ENCODE data around the gene ACTA1. TPM values are rescaled to one million over a fixed set of nuclear protein-coding genes. Genes with fewer than 3 reads are reported as not detected.
"Not testable (repeated sequence)": the region's sequence is repeated elsewhere in the genome, so short reads cannot be mapped to it uniquely, and the experiment has no call there.

The ACTA1 gene
- total RNA-seq, 2 donors from 2014 or later, result not detected

- not testable (repeated sequence) for DNase-seq; H3K4me1 Mint-ChIP-seq; ATAC-seq; H3K36me3 Mint-ChIP-seq (ENCODE audit: low read depth); H3K9me3 ChIP-seq (ENCODE audit: control insufficient read depth, low read length, poor library complexity, severe bottlenecking); H3K4me3 Mint-ChIP-seq; H3K27ac Mint-ChIP-seq
- H3K27me3 Mint-ChIP-seq, result peaks cover 61% of the 10 kb centered on the region
Measured at GRCh38 chr1:229394517-229394916, 39.4 kb downstream of the ACTA1 start.

DNA sequence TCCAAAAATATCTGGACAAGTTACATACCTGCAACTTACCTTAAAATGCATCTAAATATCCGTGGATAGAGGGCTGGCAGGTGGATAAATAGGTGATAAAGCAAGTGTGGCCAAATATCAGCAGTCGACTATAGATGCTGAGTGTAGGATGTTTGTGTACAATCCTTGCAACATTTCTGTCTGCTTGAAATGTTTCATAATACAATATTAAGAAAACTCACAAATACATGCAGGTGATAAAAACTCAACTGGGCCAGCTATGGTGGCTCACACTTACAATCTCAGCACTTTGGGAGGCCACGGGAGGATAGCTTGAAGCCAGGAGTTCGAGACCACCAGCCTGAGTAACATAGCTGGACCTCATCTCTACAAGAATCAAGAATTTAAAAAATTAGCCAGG is 41.0 kb downstream of the ACTA1 start:
- Mint-ChIP-seq H3K27me3 (peaks cover 51% of the 10 kb centered on the region), H3K36me3 (ENCODE audit: low read depth) (peaks cover 3% of the 10 kb centered on the region), H3K27ac (no peak overlapping the region), H3K4me1 (peaks cover 2% of the 10 kb centered on the region), H3K4me3 (no peak overlapping the region)
- DNase-seq (no peak), ATAC-seq (no peak)
- H3K9me3 ChIP-seq (ENCODE audit: control insufficient read depth, low read length, poor library complexity, severe bottlenecking), result no peaks in the 10 kb centered on the region

- H3K27ac Mint-ChIP-seq, result no peak overlapping the region
- no peak overlapping the region for H3K4me3 Mint-ChIP-seq
- H3K9me3 ChIP-seq (ENCODE audit: control insufficient read depth, low read length, poor library complexity, severe bottlenecking), result no peaks in the 10 kb centered on the region
- H3K36me3 Mint-ChIP-seq (ENCODE audit: low read depth), result peaks cover 3% of the 10 kb centered on the region
- ATAC-seq (no peak), DNase-seq (no peak)
- peaks cover 46% of the 10 kb centered on the region for H3K27me3 Mint-ChIP-seq
- peaks cover 3% of the 10 kb centered on the region for H3K4me1 Mint-ChIP-seq
Measured at GRCh38 chr1:229390130-229390529, 43.8 kb downstream of the ACTA1 start.

- no peak overlapping the region for H3K27ac Mint-ChIP-seq
- H3K36me3 Mint-ChIP-seq (ENCODE audit: low read depth), result peaks cover 2% of the 10 kb centered on the region
- peaks cover 3% of the 10 kb centered on the region for H3K4me1 Mint-ChIP-seq
- H3K27me3 Mint-ChIP-seq, result peaks cover 45% of the 10 kb centered on the region
- no peaks in the 10 kb centered on the region for H3K9me3 ChIP-seq (ENCODE audit: control insufficient read depth, low read length, poor library complexity, severe bottlenecking)
- no peak for DNase-seq
- ATAC-seq, result no peak
- H3K4me3 Mint-ChIP-seq, result no peak overlapping the region
Measured at GRCh38 chr1:229388897-229389580, 44.9 kb downstream of the ACTA1 start.

DNA sequence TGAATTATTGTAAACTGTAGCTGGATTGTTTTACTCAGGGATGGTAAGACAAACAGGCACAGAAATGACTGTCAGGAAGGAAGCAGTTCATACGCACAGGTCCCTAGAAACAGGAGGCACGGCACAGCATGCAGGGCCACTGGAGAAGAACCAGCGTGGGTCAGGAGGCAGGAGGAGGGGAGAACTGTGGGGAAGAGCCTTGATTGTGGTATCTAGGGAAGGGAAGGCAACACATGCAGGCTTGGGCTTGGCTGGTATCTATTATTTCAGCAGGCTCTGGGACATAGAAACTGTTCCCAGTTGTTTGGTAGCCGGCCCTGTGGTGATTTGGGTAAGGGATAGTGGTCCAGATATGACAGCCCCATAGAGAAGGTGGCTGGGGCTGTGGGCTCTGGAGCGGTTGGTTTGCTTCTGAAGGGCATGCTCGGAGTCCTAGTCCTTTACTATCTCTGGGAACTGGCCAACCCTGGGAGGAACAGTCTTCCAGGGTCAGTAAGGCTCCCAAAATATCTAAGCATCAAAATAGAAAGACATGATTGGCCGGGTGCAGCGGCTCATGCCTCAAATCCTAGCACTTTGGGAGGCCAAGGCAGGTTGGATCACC is 47.9 kb downstream of the ACTA1 start:
- ATAC-seq (no peak), DNase-seq (no peak)
- Mint-ChIP-seq H3K27ac (no peak overlapping the region), H3K4me1 (peaks cover 3% of the 10 kb centered on the region), H3K4me3 (no peak overlapping the region), H3K27me3 (peaks cover 35% of the 10 kb centered on the region), H3K36me3 (ENCODE audit: low read depth) (no peaks in the 10 kb centered on the region)
- H3K9me3 ChIP-seq (ENCODE audit: control insufficient read depth, low read length, poor library complexity, severe bottlenecking), result no peaks in the 10 kb centered on the region

DNA sequence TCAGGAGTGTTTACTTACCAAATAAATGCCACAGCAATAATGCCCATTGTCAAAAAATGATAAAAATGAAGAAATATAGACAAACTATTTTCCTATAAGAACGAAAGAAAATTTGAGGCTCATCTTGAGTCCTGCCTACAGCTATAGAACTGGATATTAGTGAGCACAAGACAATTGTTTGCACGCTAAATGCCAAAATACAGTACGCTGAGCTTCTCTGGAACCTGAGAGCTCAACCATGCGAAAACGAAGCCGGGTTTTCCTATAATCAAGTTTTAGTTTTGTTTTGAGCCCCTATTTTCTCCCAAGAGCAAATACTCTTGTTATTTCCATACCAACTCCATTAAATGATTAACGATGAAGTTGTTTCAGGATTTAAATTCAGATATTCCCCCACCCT is 49.1 kb downstream of the ACTA1 start:
- ATAC-seq, result no peak
- H3K27ac Mint-ChIP-seq, result no peak overlapping the region
- no peaks in the 10 kb centered on the region for H3K36me3 Mint-ChIP-seq (ENCODE audit: low read depth)
- no peak for DNase-seq
- no peaks in the 10 kb centered on the region for H3K9me3 ChIP-seq (ENCODE audit: control insufficient read depth, low read length, poor library complexity, severe bottlenecking)
- peaks cover 3% of the 10 kb centered on the region for H3K4me1 Mint-ChIP-seq
- no peak overlapping the region for H3K4me3 Mint-ChIP-seq
- peaks cover 36% of the 10 kb centered on the region for H3K27me3 Mint-ChIP-seq

GRCh38 chr1:229383961-229384360 is 49.9 kb downstream of the ACTA1 start:
- H3K4me3 Mint-ChIP-seq, result no peak overlapping the region
- no peaks in the 10 kb centered on the region for H3K9me3 ChIP-seq (ENCODE audit: control insufficient read depth, low read length, poor library complexity, severe bottlenecking)
- peaks cover 41% of the 10 kb centered on the region for H3K27me3 Mint-ChIP-seq
- peaks cover 3% of the 10 kb centered on the region for H3K4me1 Mint-ChIP-seq
- DNase-seq (no peak), ATAC-seq (no peak)
- no peaks in the 10 kb centered on the region for H3K36me3 Mint-ChIP-seq (ENCODE audit: low read depth)
- no peak overlapping the region for H3K27ac Mint-ChIP-seq

DNA sequence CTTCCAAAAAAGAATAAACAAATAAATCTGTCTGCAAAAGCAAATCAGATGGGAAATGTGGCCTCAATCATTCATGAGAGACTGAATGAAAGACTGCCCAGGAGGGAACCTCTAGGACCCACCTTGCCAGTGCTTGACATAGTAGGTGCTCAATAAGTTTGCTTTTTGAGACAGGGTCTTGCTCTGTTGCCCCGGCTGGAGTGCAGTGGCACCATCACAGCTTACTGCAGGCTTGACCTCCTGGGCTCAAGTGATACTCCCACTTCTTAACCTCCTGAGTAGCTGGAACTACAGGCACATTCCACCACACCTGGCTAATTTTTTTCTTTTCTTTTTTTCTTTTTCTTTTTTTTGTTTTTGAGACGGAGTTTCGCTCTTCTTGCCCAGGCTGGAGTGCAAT is 50.7 kb downstream of the ACTA1 start:
- Mint-ChIP-seq H3K27me3 (peaks cover 41% of the 10 kb centered on the region), H3K27ac (peak overlapping the region; percentile 16), H3K4me1 (peaks cover 3% of the 10 kb centered on the region), H3K4me3 (no peak overlapping the region), H3K36me3 (ENCODE audit: low read depth) (no peaks in the 10 kb centered on the region)
- H3K9me3 ChIP-seq (ENCODE audit: control insufficient read depth, low read length, poor library complexity, severe bottlenecking), result no peaks in the 10 kb centered on the region
- ATAC-seq (no peak), DNase-seq (no peak)

Other genes starting within 250 kb of the ACTA1 start
- 10 to 100 TPM; 34.3 to 47.2 TPM for gene RAB4A, start 163.0 kb downstream of the ACTA1 start, total RNA-seq
- 10 to 100 TPM; 29.0 to 33.1 TPM for gene CCSAP, start 91.0 kb downstream of the ACTA1 start, total RNA-seq
- gene NUP133, start 74.2 kb upstream of the ACTA1 start, total RNA-seq, result 10 to 100 TPM; 26.0 to 35.9 TPM
- 10 to 100 TPM; 12.9 to 19.2 TPM for gene ABCB10, start 124.6 kb upstream of the ACTA1 start, total RNA-seq
- gene TAF5L, start 192.0 kb upstream of the ACTA1 start, total RNA-seq, result 10 to 100 TPM; 24.2 to 34.2 TPM
- 10 to 100 TPM in 1 of 2 donors, 1 to 10 TPM in 1; 8.2 to 10.7 TPM for gene URB2, start 192.2 kb upstream of the ACTA1 start, total RNA-seq

Data from T-helper 17 cell (primary cell).